Activated CD8-positive, alpha-beta memory T cell treated with anti-CD3 and anti-CD28 coated beads for 36 hours (primary cell): ENCODE measurements around the gene FKBP6. TPM values are rescaled to one million over a fixed set of nuclear protein-coding genes. Genes with fewer than 3 reads are reported as not detected.
"Not testable (repeated sequence)": the region's sequence is repeated elsewhere in the genome, so short reads cannot be mapped to it uniquely, and the experiment has no call there.

Source experiments
- CTCF ChIA-PET: fragments of 350-600 bp; sonication (Branson Sonifier 250); formaldehyde crosslinking; loops from one replicate; lab custom pipeline; 2021; ENCODE audit warnings: antibody characterized with exemption; lab: Charles Lee
- POLR2A ChIA-PET: fragments of 350-600 bp; sonication (Branson Sonifier 250); formaldehyde crosslinking; loops from one replicate; lab custom pipeline; 2021; ENCODE audit warnings: antibody characterized with exemption; lab: Charles Lee
- total RNA-seq, 2 experiments: library from RNA; stranded (reverse); gene quantifications; one replicate each; pipeline ENCODE4 v1.2.3, GENCODE V29; 2021

FKBP6 gene
- total RNA-seq, 2 experiments from 2014 or later, result not detected

GRCh38 chr7:73376671-73377412, 48.9 kb downstream of the FKBP6 start:
- ChIA-PET POLR2A (no interaction called here), CTCF (no interaction called here)

- CTCF ChIA-PET, result interaction anchor here (0.7 kb wide), 1 partner anchor 74 kb away, joined by 3 read pairs; no protein-coding TSS in a partner anchor
- POLR2A ChIA-PET, result not testable (repeated sequence)
Measured at GRCh38 chr7:73377413-73378200, 49.6 kb downstream of the FKBP6 start.

- POLR2A ChIA-PET, result no interaction called here
- CTCF ChIA-PET, result interaction anchor here (0.7 kb wide), 1 partner anchor 295 kb away, joined by 3 read pairs; no protein-coding TSS in a partner anchor
Measured at GRCh38 chr7:73382934-73383503, 55.1 kb downstream of the FKBP6 start.

GRCh38 chr7:73387221-73387828, 59.4 kb downstream of the FKBP6 start:
- ChIA-PET CTCF (no interaction called here), POLR2A (no interaction called here)

GRCh38 chr7:73387908-73388414, 60.0 kb downstream of the FKBP6 start:
- POLR2A ChIA-PET, result no interaction called here
- CTCF ChIA-PET, result no interaction called here

GRCh38 chr7:73391396-73391795, 63.4 kb downstream of the FKBP6 start:
- CTCF ChIA-PET, result no interaction called here
- POLR2A ChIA-PET, result no interaction called here

- ChIA-PET CTCF (no interaction called here), POLR2A (no interaction called here)
Measured at GRCh38 chr7:73394422-73394821, 66.5 kb downstream of the FKBP6 start.

GRCh38 chr7:73395538-73396503, 67.9 kb downstream of the FKBP6 start:
- POLR2A ChIA-PET, result no interaction called here

GRCh38 chr7:73397521-73398281, 69.7 kb downstream of the FKBP6 start:
- ChIA-PET POLR2A (no interaction called here), CTCF (no interaction called here)

More at GRCh38 chr7:73395538-73396503, 67.9 kb downstream of the FKBP6 start:
- CTCF ChIA-PET, result no interaction called here

GRCh38 chr7:73399185-73400050, 71.5 kb downstream of the FKBP6 start:
- CTCF ChIA-PET, POLR2A ChIA-PET: not testable (repeated sequence)

- POLR2A ChIA-PET, CTCF ChIA-PET: not testable (repeated sequence)
Measured at GRCh38 chr7:73404860-73405259, 76.9 kb downstream of the FKBP6 start.

Other genes starting within 250 kb of the FKBP6 start
- not detected for gene SPDYE9, start 242.1 kb upstream of the FKBP6 start, total RNA-seq
- gene NSUN5, start 19.3 kb upstream of the FKBP6 start, total RNA-seq, result 10 to 100 TPM; 64.2 to 68.0 TPM
- not detected for gene TRIM50, start 79 bp upstream of the FKBP6 start, total RNA-seq
- under 1 TPM; 0.34 to 0.38 TPM for gene FZD9, start 105.6 kb downstream of the FKBP6 start, total RNA-seq
- 100 to 1,000 TPM; 115 TPM for gene BAZ1B, start 194.1 kb downstream of the FKBP6 start, total RNA-seq
- 10 to 100 TPM; 68.7 to 71.4 TPM for gene BCL7B, start 229.5 kb downstream of the FKBP6 start, total RNA-seq